ENCODE results near the gene GALNT12.

Gene GALNT12

GRCh38 chr9:98850851-98851729 is 43.6 kb downstream of the GALNT12 start:
- H3K4me3 ChIP-seq (ENCODE audit: low read length) = no peak overlapping the region
- TF ChIP-seq CTCF (conservative IDR thresholded peaks at IDR 0.05; ENCODE audit: low read length) = no peak
- no peak for DNase-seq (ENCODE audit: low read depth)

GRCh38 chr9:98851730-98852459 is 44.4 kb downstream of the GALNT12 start:
- H3K4me3 ChIP-seq (ENCODE audit: low read length) = no peak overlapping the region
- DNase-seq (ENCODE audit: low read depth) = no peak
- no peak for TF ChIP-seq CTCF (conservative IDR thresholded peaks at IDR 0.05; ENCODE audit: low read length)

GRCh38 chr9:98852460-98852734 is 44.9 kb downstream of the GALNT12 start:
- no peak for DNase-seq (ENCODE audit: low read depth)
- H3K4me3 ChIP-seq (ENCODE audit: low read length) = no peak overlapping the region
- no peak for TF ChIP-seq CTCF (conservative IDR thresholded peaks at IDR 0.05; ENCODE audit: low read length)

GRCh38 chr9:98852961-98853360 is 45.5 kb downstream of the GALNT12 start:
- TF ChIP-seq CTCF (conservative IDR thresholded peaks at IDR 0.05; ENCODE audit: low read length) = no peak
- DNase-seq (ENCODE audit: low read depth) = no peak
- H3K4me3 ChIP-seq (ENCODE audit: low read length) = no peak overlapping the region

GRCh38 chr9:98854266-98854665 is 46.8 kb downstream of the GALNT12 start:
- no peak overlapping the region for H3K4me3 ChIP-seq (ENCODE audit: low read length)
- no peak for TF ChIP-seq CTCF (conservative IDR thresholded peaks at IDR 0.05; ENCODE audit: low read length)
- peak; percentile 96 for DNase-seq (ENCODE audit: low read depth)

- no peak for DNase-seq (ENCODE audit: low read depth)
- TF ChIP-seq CTCF (conservative IDR thresholded peaks at IDR 0.05; ENCODE audit: low read length) = no peak
- no peak overlapping the region for H3K4me3 ChIP-seq (ENCODE audit: low read length)
These were observed 48.1 kb downstream of the GALNT12 start for GRCh38 chr9:98855592-98855991.

- peak; percentile 71 for DNase-seq (ENCODE audit: low read depth)
- no peak for TF ChIP-seq CTCF (conservative IDR thresholded peaks at IDR 0.05; ENCODE audit: low read length)
- H3K4me3 ChIP-seq (ENCODE audit: low read length) = no peak overlapping the region
These were observed 49.5 kb downstream of the GALNT12 start for GRCh38 chr9:98856982-98857381.

Data from AG10803 (cell line).